HG03159 (cell line): ENCODE results near the gene MKNK1.

ENCODE experiments used
- ATAC-seq: cut with Tn5 transposase; IDR thresholded peaks from one replicate; pipeline ENCODE4 v1.9.1; 2021; ENCODE audit warnings: mild to moderate bottlenecking, moderate library complexity; ENCODE audit not compliant: unreplicated experiment

Gene MKNK1

DNA sequence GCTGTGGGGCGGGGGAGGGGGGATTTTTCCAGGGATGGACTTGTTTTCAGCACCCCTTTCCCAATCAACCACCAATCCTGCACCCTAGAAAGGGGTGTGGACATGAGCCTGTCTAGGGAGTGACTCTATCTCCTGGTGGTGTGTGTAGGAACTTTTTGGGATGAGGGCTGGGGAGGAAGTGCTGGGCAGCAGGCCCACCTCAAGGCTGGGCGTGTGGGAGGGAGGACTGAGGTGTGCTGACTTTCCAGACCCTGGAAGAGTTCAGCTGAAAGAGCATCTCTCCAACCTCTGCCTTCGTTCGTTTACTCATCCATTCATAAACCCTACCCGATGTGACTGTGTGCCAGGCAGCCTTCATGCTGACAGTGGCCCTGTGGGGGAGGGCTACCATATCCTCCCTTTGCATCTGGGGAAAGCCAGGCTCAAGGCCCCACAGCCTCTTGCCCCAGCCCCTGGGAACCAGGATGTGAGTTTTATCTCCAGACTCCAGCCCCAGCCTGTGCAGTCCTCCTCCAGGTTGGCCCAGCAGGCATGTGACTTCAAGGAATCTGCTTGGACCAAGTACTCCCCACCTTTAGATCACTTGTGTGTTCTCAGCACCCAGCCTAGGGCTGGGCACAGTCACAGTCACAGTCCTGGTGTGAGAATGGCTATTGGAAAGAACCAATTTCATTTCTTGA is 59.4 kb downstream of the MKNK1 start:
- ATAC-seq = no peak

DNA sequence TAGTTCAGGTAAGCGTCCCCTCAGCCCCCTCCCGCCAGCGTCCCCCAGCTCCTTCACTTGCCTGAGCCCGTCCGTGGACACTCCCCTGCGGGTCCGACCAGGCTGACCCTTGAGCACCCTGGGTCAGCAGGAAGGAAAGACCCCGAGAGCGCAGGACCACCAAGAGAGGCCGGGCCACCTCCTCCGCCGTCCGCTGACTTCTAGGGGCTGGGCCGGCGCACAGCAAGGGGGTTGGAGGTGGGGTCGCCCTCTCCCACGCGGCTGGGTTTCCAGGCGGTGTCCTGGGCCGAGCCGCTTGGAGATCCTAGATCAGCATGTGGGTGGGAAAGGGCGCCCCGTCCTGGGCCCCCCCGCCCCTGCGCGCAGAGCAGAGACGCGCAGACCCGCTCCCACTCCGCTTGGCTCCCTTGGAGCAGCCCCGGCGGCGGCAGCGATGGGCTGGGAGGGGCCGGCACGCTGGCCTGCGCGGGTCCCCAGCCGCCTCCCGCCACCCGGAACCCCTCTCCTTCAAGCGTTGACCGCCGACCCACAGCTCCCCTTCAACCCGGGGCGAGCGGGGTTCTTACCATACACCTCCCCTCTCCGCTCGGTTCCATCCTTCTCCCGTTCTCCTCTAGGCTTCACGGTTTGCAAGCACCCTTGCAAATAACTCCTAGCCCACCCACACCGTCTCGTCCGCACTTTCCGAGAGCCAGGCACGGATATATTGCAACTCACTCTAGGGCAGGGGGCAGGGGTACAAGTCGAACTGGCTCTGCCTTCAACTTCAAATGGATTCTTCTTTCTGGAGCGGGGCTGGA is 60.1 kb downstream of the MKNK1 start:
- ATAC-seq = no peak

DNA sequence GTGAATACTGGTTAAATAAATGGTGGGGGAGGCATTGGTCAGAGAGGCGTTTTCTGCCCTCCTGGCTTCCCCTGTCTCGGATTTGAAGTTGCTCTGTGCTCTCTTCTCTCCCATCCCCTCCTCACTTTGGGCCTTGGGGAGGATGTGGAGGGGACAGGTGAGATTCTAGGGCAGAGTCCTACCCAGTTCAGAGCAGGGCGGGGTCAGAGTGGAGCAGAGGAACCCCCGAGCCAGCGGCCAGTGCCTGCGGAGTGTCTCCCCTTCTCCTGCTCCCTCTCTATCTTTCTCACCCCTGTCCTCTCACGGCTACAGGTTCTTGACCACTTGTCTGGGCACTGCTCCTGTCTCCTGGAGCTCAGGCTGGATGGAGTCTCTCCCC is 60.7 kb downstream of the MKNK1 start:
- ATAC-seq = no peak

DNA sequence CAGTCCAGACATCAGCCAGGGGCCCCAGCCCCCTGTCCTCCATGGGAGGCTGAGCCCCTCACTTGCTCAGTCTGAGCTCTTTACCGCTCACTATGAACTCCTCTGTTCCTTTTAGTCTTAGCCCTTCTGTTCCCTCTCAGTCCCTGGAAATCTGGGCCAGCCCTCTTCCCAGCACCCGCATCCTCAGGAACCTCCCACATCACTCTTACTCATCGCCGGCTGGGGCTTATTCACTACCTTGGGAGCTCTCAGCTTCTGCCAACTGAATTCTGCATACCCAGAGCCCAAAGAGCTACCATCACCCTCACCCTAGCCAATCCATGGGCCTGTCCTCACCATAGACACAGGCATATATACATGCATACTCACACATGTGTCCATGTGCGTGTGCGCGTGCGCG is 64.1 kb downstream of the MKNK1 start:
- no peak for ATAC-seq

DNA sequence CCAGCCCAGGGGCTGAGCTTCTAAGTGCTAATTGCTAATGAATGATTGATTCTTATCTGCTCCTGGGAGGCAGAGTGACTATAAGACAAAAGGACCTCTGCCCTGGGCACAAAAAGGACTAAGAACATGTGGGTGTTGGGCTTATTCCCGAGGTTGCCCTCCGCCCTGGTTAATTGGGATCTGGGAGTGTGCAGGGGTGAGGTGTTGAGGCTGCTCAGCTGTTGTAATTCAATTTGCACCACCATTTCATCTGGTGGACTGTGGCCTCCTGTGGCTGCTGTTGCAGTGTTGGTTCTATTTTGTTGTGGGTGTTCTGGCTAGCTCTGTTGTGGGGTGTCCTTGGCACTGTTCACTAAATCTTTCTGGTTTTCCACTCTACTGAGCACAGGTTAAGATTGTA is 65.9 kb downstream of the MKNK1 start:
- no peak for ATAC-seq

DNA sequence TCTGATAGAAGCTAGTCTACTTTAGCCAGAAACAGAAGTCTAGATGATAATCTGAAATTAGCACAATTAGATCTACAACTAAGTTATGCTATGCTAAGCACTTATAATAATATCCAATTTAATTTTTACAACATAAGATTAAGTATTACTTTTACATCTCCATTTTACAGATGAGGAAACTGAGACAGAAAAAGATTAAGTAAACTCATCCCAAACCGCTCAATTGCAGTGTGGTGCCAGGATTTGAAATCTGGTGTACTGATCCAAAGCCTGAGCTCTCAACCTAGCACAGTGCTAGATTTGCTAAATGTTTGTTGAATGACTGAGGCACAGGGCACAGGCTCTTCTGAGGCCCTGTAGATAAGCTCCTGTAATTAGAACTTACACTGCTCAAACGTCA is 66.4 kb downstream of the MKNK1 start:
- ATAC-seq = no peak

DNA sequence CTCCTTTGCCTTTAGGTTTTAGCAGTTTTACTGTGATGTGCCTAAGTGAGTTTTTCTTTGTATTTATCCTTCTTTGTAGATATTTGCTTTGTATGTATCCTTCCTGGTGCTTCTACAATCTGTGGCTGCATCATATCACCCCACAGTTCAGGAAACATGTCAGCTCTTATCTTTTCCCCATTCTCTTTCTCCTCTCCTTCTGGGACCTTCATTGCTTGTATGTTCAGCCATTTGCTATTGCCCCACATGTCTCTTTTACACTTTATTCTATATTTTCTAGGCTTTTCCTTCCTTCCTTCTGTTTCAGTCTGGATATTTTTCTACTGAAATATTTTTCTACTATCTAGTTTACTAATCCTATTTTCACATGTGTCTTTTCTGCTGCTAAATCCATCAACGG is 67.5 kb downstream of the MKNK1 start:
- no peak for ATAC-seq

DNA sequence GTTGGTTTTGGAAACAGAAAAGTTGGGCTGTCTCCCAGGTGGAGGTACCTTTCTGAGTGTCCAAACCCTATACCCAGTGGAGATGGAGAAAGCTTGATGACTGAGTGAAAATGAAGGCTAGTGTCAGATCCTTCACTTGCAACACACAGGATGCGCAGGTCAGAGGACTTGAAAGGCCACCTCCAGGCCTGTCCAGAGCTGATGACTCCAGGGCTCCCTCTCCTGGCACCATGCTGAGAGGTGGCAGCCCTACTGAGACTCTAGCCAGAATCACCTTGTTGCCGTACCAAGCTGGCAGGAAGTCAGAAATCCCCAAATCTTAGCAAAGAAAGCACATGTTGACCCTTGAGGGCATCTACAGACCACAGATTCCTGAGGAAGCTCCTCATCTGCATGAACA is 69.0 kb downstream of the MKNK1 start:
- no peak for ATAC-seq

DNA sequence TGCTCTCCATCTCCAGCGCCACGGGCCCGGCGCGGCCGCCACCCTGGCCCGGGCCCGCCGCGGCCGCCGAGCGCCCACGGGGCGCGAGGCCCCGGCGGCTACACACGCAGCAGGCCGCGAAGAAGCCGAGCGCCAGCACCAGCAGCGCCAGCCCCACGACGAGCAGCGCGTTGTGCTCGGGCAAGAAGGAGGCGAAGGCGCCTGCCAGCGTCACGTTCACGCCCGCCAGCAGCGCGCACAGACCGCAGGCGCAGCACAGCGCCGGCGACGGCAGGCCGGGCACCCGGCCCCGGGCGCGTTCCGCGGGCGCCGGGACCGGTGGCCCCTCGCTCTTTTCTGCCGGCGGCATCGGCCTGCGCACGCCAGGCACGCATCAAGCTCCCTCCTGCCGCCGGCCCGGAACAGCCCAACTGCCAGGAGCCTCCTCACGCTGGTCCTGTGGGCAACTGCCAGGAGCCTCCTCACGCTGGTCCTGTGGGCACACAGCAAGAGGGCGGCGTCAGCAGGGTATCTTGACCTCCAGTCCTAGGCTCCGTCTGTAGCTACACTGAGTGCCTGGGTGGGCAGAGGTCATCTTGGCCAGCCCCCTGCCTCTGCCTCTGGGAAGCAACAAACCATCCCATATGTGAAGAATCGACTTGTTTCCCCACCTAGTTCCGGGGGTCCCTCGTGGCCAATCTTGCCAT is 70.7 kb downstream of the MKNK1 start:
- ATAC-seq = no peak

DNA sequence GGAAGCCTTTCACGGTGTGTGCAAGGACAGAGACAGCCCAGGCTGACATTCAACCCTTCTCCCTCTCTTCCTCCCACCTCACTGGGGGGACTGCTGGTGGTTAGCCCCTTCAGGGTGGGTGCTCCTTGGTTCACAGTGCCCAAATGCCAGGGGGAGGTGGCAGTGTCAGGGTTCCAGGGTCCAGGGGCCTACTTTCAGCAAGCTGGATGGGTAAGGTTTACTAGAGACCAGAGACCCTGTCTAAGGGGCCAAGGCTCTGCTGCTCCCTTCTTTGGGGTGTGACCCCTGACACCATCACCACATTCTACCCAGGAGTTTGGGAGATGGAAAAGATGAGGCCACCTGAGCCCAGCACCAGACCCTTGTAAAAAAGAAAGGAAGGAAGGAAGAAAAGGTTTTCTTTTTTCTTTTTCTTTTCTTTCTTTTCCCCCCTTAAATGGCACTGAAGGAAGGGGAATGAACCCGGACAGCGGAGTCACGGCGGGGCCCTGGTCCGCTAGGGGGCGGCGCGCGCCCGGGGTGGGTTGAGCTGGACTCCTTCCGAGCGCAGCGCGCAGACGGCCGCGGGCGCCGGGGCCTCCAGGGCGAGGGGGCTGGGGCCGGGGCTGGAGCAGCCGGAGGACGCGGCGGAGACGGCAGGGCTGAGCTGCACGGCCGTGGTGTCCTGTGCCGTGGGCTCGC is 71.4 kb downstream of the MKNK1 start:
- no peak for ATAC-seq

DNA sequence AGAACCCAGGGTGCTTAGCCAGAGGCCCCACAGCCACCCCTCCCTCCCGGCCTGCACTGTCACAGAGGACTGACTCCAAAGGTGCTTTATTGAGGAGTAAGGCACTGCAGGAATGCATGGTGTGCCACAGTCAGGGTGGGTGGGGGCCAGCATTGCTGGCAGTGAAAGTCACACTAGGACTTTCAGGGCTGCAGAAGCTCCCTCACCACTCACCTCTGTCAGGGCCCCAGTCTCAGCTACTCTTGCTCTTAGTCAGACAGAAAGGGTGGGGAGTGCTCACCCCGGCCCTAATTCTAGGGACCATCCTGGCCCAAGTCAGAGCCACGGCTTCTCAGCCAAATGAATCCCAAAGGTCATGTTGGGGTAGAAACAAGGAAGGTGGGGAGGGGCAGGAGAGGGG is 72.0 kb downstream of the MKNK1 start:
- ATAC-seq = no peak

DNA sequence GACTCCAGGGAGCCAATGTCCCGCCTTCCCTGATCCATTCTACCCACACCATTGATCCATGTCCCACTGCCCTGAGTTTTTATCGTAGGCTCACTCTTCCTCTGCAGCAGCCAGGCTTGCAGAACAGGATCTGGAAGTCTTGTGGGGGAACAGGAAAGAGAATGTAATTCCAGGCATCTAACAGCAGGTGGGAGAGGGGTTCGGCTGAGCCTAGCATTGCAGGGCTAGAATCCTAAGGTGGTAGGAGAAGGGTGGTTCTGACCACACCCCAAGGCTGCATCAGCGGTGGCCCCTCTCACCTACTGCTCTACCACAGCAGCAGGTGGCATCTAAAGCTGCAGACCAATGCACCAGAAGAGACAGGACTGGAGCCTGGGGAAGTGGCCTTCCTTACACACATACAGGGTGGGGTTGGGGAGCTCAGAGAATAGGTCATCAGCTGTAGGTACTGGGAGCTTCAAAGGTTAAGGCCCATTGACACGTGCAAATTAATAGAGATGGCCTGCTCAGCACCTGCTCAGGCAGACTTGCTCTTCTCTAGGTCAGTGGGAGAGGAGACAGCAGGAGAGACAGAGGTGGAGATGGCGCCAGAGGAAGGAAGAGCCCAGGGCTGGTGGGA is 73.2 kb downstream of the MKNK1 start:
- ATAC-seq = no peak

DNA sequence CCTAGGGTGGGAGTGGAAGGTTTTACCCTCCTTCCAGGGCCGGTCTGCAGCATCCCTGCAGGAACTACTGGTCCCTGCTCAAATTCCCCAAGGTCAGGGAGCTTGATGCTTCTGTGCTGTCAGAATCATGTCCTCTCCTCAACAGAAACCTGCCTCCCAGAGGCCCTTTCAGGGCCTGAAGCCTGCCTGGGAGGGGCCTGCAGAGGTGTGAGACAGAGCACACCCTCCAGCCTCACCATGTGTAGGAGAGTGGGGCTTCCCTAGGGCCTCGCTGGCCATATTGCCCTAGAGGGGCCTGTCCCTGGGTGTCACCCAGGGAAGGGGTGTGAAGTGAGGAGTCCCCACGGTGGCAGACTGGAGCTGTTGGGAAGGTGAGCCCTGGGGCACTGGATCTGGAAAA is 73.8 kb downstream of the MKNK1 start:
- ATAC-seq = no peak

DNA sequence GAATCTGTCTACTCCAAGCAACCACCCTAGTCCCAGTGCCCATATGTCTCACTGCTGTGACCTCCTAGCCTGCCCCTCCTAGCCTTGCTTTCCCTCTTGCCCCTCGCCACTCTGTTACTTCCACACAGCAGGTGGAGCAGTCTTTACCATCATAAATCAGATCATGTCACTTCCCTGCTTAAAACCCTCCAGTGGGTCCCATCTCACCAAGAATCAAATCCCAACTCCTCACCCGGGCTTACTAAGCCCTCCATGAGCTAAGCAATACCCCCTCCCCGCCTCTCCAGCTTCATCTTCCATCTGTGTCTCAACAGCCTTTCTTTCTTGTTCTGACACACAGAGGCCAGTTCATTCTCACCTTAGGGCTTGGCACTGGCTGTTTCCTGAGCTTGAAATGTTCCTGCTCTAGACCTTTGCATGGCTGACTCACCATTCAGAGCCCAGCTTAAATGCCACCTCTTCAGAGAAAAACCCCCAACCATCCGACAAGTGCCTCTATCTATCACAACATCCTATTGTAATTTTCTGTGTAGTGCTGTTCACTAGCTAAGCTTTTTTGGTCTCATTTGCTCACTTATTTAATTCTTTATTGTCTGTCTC is 74.9 kb downstream of the MKNK1 start:
- ATAC-seq = no peak

DNA sequence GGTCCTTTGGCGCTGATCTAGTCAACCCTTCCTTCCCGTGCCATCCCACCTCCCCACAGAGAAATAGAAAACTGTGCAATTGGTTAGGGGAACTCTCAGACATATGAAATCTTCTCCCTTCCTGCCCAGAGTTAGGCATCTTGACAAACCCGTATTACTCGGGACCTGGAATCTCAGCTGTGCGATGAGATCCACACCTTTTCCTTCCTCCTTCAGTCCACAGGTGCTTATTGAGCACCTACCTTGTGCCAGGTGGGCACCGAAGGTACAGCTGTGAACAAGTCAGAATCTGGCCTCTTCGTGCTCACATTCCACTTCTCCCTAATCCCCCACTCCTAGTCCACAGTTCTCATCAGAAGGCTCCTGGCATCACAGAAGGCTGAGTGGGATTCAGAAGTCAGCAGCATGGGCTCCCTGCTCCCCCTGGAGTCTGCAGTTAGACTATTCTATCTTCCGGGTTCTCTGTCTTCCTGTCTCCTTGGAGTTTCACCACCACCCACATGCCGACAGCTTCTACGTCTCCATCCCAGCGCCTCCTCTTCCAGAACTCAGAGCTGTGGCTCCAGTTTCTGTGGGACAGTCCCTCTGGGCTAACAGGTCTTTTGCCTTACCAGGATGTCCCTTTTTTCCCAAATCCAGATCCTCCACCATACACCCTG is 75.6 kb downstream of the MKNK1 start:
- no peak for ATAC-seq

DNA sequence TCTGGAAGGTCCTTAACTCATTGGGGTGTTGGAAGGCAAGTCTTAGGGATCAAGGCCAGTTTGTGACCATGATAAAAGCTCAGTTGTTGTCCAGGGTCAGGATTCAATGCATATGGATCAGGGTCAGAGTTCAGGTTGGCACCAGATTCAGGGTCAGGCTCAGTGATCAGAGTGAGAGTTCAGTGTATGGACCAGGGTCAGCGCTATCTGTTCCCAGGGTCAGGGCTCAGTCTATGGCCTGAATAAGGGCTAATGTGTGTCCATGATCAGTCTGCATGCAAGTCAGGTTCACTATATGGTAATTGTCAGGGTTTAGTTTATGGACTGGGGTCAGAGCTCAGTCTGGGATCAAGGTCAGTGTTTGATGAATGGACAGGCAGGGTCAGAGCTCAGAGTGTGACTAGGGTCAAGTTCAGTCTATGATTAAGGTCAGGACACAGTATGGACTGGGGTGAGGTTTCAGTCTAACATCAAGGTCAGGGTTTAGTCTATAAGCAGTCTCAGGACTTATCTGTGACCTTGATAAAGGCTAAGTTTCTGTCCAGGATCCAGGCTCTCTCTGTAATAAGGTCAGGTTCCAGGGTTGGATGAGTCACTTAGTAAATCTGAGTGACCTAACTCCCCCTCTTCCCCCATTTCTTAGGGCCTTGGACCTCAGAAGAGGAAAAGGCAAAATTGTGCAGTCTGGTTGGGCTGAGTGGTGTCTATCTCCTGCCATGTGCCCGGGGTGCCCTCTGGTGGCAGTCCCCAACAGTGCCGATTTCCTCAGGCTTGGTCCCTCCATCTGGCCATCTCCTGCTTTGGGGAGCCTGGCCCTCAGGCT is 76.4 kb downstream of the MKNK1 start:
- ATAC-seq = no peak

DNA sequence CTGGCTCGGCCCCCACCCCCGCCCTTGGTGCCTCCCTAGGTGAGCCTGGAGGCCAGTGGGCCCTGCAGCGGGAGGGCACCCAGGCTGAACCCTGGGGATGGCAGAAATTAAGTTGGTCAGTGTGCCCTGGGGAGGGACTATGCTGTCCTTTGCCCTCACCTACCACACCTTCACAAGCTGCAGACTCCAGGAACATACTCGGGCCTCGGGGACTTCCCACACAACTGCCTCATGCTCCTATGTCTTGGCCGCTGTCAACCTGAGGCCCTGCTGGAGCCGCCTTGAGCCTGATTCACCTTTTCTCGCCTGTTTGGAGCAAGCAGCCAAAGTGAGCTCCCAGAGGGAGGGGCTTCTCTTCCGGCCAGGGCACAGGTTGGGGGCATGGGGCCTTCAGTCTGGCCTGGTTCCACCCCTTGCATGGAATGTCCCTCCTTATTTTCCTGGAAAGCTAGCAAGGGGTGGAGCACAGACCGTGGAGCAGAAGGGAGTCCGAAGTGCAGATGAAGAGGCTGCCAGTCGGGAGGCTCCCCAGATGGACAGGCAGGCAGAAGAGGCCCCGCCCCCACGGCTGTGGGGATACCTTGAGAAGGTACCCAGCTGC is 77.3 kb downstream of the MKNK1 start:
- ATAC-seq = no peak

DNA sequence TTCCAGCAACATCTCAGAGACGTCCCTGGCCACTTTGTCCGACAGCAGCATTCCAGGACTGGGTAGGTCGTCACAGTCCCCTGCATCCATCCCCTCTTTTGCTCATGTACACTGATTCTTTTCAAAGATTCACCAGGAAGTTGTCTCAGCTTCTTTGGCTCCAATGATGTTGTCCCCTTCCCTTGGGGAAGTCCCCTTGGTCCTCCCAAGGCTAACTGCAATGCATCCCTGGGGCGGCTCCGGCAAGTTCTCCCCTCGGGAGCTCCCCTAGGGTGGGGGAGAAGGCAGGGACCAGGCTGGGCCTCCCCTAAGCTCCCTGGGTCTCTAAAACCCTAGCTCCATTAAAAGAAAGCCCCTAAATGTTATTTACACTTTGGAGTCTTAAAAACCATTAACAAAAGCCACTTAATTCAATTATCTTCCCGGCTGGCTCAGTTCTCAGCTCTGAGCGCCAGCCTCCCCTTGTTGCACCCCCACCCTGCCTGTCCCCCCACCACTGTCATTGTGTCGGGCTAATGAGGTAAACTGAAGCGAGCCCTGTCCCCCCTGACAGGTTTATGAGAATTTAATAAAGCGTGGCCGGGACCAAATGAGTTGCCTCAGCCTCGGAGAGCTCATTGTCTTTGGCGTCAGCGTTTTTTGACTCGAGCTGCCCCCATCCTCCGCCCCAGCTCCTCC is 77.9 kb downstream of the MKNK1 start:
- ATAC-seq = no peak
